Fibroblast of skin of left quadriceps (primary cell): Measurements from ENCODE around the gene SPRR1A.
"Not testable (repeated sequence)": the region's sequence is repeated elsewhere in the genome, so short reads cannot be mapped to it uniquely, and the experiment has no call there.

Source experiments
- DNase-seq, 2 experiments: peaks; one replicate each; pipeline ENCODE4 v3.0.0-alpha.2; 2013; ENCODE audit warnings: low read depth in 2 of 2

The SPRR1A gene

GRCh38 chr1:152972196-152972886 lies 11.5 kb upstream of the SPRR1A start:
- no peak for DNase-seq

GRCh38 chr1:152976688-152977087 lies 7.2 kb upstream of the SPRR1A start:
- no peak for DNase-seq

GRCh38 chr1:152977614-152978013 lies 6.3 kb upstream of the SPRR1A start:
- no peak for DNase-seq

- DNase-seq: no peak
Observed at GRCh38 chr1:152980676-152981075, 3.2 kb upstream of the SPRR1A start.

GRCh38 chr1:152981146-152981871 lies 2.6 kb upstream of the SPRR1A start:
- DNase-seq: no peak

GRCh38 chr1:152982076-152982475 lies 1.8 kb upstream of the SPRR1A start:
- no peak for DNase-seq

GRCh38 chr1:152983234-152983633 lies 647 bp upstream of the SPRR1A start:
- no peak for DNase-seq

GRCh38 chr1:152986578-152986977 lies 2.7 kb downstream of the SPRR1A start:
- DNase-seq: no peak

- no peak for DNase-seq
Observed at GRCh38 chr1:152993186-152993585, 9.3 kb downstream of the SPRR1A start.

- no peak for DNase-seq
Observed at GRCh38 chr1:152995842-152996241, 12.0 kb downstream of the SPRR1A start.

- DNase-seq: no peak
Observed at GRCh38 chr1:152996633-152997400, 12.9 kb downstream of the SPRR1A start.

GRCh38 chr1:152997901-152998300 lies 14.0 kb downstream of the SPRR1A start:
- DNase-seq: no peak

GRCh38 chr1:152998476-152998875 lies 14.6 kb downstream of the SPRR1A start:
- no peak for DNase-seq

GRCh38 chr1:152999818-153000217 lies 15.9 kb downstream of the SPRR1A start:
- DNase-seq: no peak

- DNase-seq: no peak
Observed at GRCh38 chr1:153000294-153000693, 16.4 kb downstream of the SPRR1A start.

GRCh38 chr1:153001382-153001781 lies 17.5 kb downstream of the SPRR1A start, which contains the start of gene SPRR3:
Gene SPRR3 (plus strand): TSS chr1:153001749. CDS start chr1:153003021, 1,272 bp downstream.
- DNase-seq: no peak

- DNase-seq: not testable (repeated sequence)
Observed at GRCh38 chr1:153011235-153011758, 27.4 kb downstream of the SPRR1A start.

- not testable (repeated sequence) for DNase-seq
Observed at GRCh38 chr1:153021829-153022228, 37.9 kb downstream of the SPRR1A start.

GRCh38 chr1:153022340-153022739 lies 38.5 kb downstream of the SPRR1A start:
- not testable (repeated sequence) for DNase-seq

GRCh38 chr1:153023109-153023508 lies 39.2 kb downstream of the SPRR1A start:
- no peak for DNase-seq

- no peak for DNase-seq
Observed at GRCh38 chr1:153024413-153024812, 40.5 kb downstream of the SPRR1A start.

- no peak for DNase-seq
Observed at GRCh38 chr1:153025797-153026196, 41.9 kb downstream of the SPRR1A start.
